SU-DHL-6 (cell line): ENCODE results near the gene NEIL3.

ENCODE experiments used
- H2AFZ ChIP-seq: fragments of 200-600 bp; sonication (generic); 2 replicates; pipeline ENCODE4 v1.6.1; 2014; ENCODE audit warnings: low read depth, mild to moderate bottlenecking, moderate library complexity, mixed read lengths, antibody characterized with exemption, low read length; ENCODE audit not compliant: severe bottlenecking
- H3F3A ChIP-seq: fragments of 200-600 bp; shearing (Covaris generic); 2 replicates; pipeline ENCODE4 v1.6.0; 2016; ENCODE audit warnings: antibody characterized with exemption, mild to moderate bottlenecking; ENCODE audit not compliant: insufficient read depth
- H3K27ac ChIP-seq: fragments of 200-600 bp; sonication (generic); 2 replicates; pipeline ENCODE4 v1.5.1; 2016; ENCODE audit warnings: low read depth, mild to moderate bottlenecking, low read length, moderate library complexity, mixed read lengths
- H3K27me3 ChIP-seq: fragments of 200-600 bp; sonication (generic), shearing (Covaris generic); 2 replicates; pipeline ENCODE4 v1.6.0; 2014; ENCODE audit warnings: mild to moderate bottlenecking, low read length
- H3K36me3 ChIP-seq: fragments of 200-600 bp; sonication (generic); 2 replicates; pipeline ENCODE4 v1.6.1; 2014; ENCODE audit warnings: mild to moderate bottlenecking, low read length, mixed read lengths
- H3K4me2 ChIP-seq: fragments of 300-600, 200-600 bp; shearing (Covaris generic), sonication (generic); 2 replicates; pipeline ENCODE4 v1.6.0; 2014; ENCODE audit warnings: low read length, low read depth, mild to moderate bottlenecking; ENCODE audit not compliant: poor library complexity, severe bottlenecking
- H3K4me3 ChIP-seq: fragments of 200-600 bp; sonication (generic); 2 replicates; pipeline ENCODE4 v1.5.1; 2014; ENCODE audit warnings: antibody characterized with exemption, low read length, mild to moderate bottlenecking, mixed read lengths; ENCODE audit not compliant: insufficient read depth, poor library complexity, severe bottlenecking
- H3K79me2 ChIP-seq: fragments of 200-600 bp; sonication (generic); 2 replicates; pipeline ENCODE4 v1.6.1; 2014; ENCODE audit warnings: mild to moderate bottlenecking, low read length, moderate library complexity; ENCODE audit not compliant: insufficient read depth
- H3K9ac ChIP-seq: fragments of 200-600 bp; sonication (generic); 2 replicates; pipeline ENCODE4 v1.7.0; 2014; ENCODE audit warnings: mild to moderate bottlenecking, low read length
- H3K9me2 ChIP-seq: fragments of 200-600 bp; sonication (generic); replicated peaks from 2 replicates; pipeline ENCODE4 v1.6.1; 2014; ENCODE audit warnings: low read length; ENCODE audit not compliant: insufficient read depth
- H3K9me3 ChIP-seq: fragments of 200-600 bp; sonication (generic); 2 replicates; pipeline ENCODE4 v1.6.1; 2014; ENCODE audit warnings: low read length, mixed read lengths; ENCODE audit not compliant: insufficient read depth
- H4K20me1 ChIP-seq: fragments of 200-600 bp; sonication (generic); 2 replicates; pipeline ENCODE4 v1.6.1; 2014; ENCODE audit warnings: low read depth, mild to moderate bottlenecking, antibody characterized with exemption, low read length, moderate library complexity, mixed read lengths
- CTCF ChIP-seq: fragments of 200-600 bp; sonication (generic); IDR thresholded peaks from one replicate; pipeline ENCODE4 v1.5.1; 2017; ENCODE audit warnings: antibody characterized with exemption, mild to moderate bottlenecking, low read length, moderate library complexity; ENCODE audit not compliant: insufficient read depth, poor library complexity, severe bottlenecking
- EZH2phosphoT487 ChIP-seq: fragments of 200-600 bp; sonication (generic), shearing (Covaris generic); conservative IDR thresholded peaks from 2 replicates; pipeline ENCODE4 v1.6.1; 2018; ENCODE audit warnings: mild to moderate bottlenecking, antibody characterized with exemption, low read length, moderate library complexity, mixed read lengths

Gene NEIL3

DNA sequence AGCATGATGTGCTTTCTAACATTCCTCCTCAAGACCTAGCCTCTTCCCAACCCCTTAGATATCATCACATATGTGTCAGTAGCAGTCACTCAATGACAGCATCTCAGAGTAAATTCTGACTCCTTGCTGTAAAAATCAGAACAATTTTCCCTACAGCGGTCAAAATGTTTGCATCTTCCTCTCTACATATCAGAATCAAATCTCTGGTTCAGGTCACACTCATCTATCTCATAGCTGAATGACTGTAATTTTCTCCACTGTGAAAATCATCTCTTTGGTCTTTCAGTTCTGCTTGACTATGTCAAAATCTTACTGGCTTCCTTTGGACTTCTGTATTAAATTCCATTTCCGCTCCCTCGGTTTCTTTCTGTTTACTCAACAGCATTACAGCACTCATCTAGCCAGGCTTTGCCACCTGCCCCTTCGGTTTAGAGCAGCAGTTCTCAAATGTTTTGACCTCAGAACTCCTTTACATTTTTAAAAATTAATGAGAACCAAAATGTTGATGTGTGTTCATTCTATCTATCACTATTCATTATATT is 75.3 kb downstream of the NEIL3 start:
- TF ChIP-seq EZH2phosphoT487 (no peak), CTCF (no peak)
- no peaks in the 10 kb centered on the region for H3F3A ChIP-seq
- no peak overlapping the region for H3K4me2 ChIP-seq
- no peaks in the 10 kb centered on the region for H3K9me3 ChIP-seq
- no peaks in the 10 kb centered on the region for H3K9me2 ChIP-seq
- no peaks in the 10 kb centered on the region for H4K20me1 ChIP-seq
- no peak overlapping the region for H3K27ac ChIP-seq
- H2AFZ ChIP-seq = no peak overlapping the region
- H3K36me3 ChIP-seq = no peaks in the 10 kb centered on the region
- no peak overlapping the region for H3K4me3 ChIP-seq
- no peaks in the 10 kb centered on the region for H3K79me2 ChIP-seq
- no peaks in the 10 kb centered on the region for H3K27me3 ChIP-seq
- H3K9ac ChIP-seq = no peak overlapping the region

GRCh38 chr4:177385576-177386277 is 76.1 kb downstream of the NEIL3 start:
- H3K36me3 ChIP-seq = no peaks in the 10 kb centered on the region
- no peaks in the 10 kb centered on the region for H3K9me2 ChIP-seq
- no peak overlapping the region for H3K4me2 ChIP-seq
- H3K9ac ChIP-seq = no peak overlapping the region
- TF ChIP-seq CTCF (no peak), EZH2phosphoT487 (no peak)
- H3K4me3 ChIP-seq = no peak overlapping the region
- no peak overlapping the region for H2AFZ ChIP-seq
- H3K79me2 ChIP-seq = no peaks in the 10 kb centered on the region
- H3K9me3 ChIP-seq = no peaks in the 10 kb centered on the region
- no peaks in the 10 kb centered on the region for H3K27me3 ChIP-seq
- no peak overlapping the region for H3K27ac ChIP-seq
- no peaks in the 10 kb centered on the region for H3F3A ChIP-seq
- H4K20me1 ChIP-seq = no peaks in the 10 kb centered on the region

- Histone ChIP-seq H3F3A (no peaks in the 10 kb centered on the region), H3K9me3 (no peaks in the 10 kb centered on the region), H3K79me2 (no peaks in the 10 kb centered on the region), H3K27ac (no peak overlapping the region), H3K4me3 (no peak overlapping the region), H3K27me3 (no peaks in the 10 kb centered on the region), H3K4me2 (no peak overlapping the region), H4K20me1 (no peaks in the 10 kb centered on the region), H3K9ac (no peak overlapping the region), H3K9me2 (no peaks in the 10 kb centered on the region), H2AFZ (no peak overlapping the region), H3K36me3 (no peaks in the 10 kb centered on the region)
- TF ChIP-seq CTCF = no peak
- TF ChIP-seq EZH2phosphoT487 = no peak
Measured at GRCh38 chr4:177386278-177386815, 76.7 kb downstream of the NEIL3 start.
